ENCODE results near the gene CEP128. TPM values are rescaled to one million over a fixed set of nuclear protein-coding genes. Genes with fewer than 3 reads are reported as not detected.

Gene CEP128
- 3.3 TPM for total RNA-seq

- H3K27me3 ChIP-seq = no peaks in the 10 kb centered on the region
- no peak for TF ChIP-seq CTCF (IDR thresholded peaks at IDR 0.05)
- H3K4me3 ChIP-seq = peak within 1 kb of the TSS; percentile 58 to 74
- peaks cover 0 to 4% of the 10 kb centered on the region in 2 donors for H3K4me1 ChIP-seq
- intact Hi-C loops (cut with DNase I) = loop anchor here (5.0 kb wide), 1 partner anchor 281 kb away; the partner anchor contains the start of gene GTF2A1
- H3K9me3 ChIP-seq = no peaks in the 10 kb centered on the region
- peak within 1 kb of the TSS in 1 of 2 donors; percentile 8 for H3K27ac ChIP-seq
- no peaks in the 10 kb centered on the region for H3K36me3 ChIP-seq
- peak; percentile 85 to 98 for DNase-seq (ENCODE audit: low spot score in 2 of 2)
These were observed at the start of gene CEP128 for GRCh38 chr14:80941241-80942185. CEP128 (minus strand) TSS chr14:80941738.

GRCh38 chr14:80988735-80989429 is 47.3 kb upstream of the CEP128 start:
- no peak for TF ChIP-seq CTCF (IDR thresholded peaks at IDR 0.05)
- H3K27ac ChIP-seq = no peak overlapping the region
- no peaks in the 10 kb centered on the region for H3K4me1 ChIP-seq
- intact Hi-C loops (cut with DNase I) = no loop called here
- H3K9me3 ChIP-seq = no peaks in the 10 kb centered on the region
- H3K36me3 ChIP-seq = no peaks in the 10 kb centered on the region
- DNase-seq (ENCODE audit: low spot score in 2 of 2) = no peak
- no peak overlapping the region for H3K4me3 ChIP-seq
- H3K27me3 ChIP-seq = no peaks in the 10 kb centered on the region

- Histone ChIP-seq H3K27me3 (no peaks in the 10 kb centered on the region), H3K9me3 (no peaks in the 10 kb centered on the region), H3K36me3 (no peaks in the 10 kb centered on the region), H3K27ac (no peak overlapping the region), H3K4me3 (no peak overlapping the region), H3K4me1 (no peaks in the 10 kb centered on the region)
- no peak for DNase-seq (ENCODE audit: low spot score in 2 of 2)
- TF ChIP-seq CTCF (IDR thresholded peaks at IDR 0.05) = no peak
- intact Hi-C loops (cut with DNase I) = no loop called here
These were observed 46.7 kb upstream of the CEP128 start for GRCh38 chr14:80988192-80988591.

- Histone ChIP-seq H3K36me3 (no peaks in the 10 kb centered on the region), H3K4me3 (no peak overlapping the region), H3K27ac (no peak overlapping the region), H3K4me1 (peaks cover 0 to under 1% of the 10 kb centered on the region in 2 donors), H3K27me3 (no peaks in the 10 kb centered on the region), H3K9me3 (no peaks in the 10 kb centered on the region)
- DNase-seq (ENCODE audit: low spot score in 2 of 2) = peak in 1 of 2 donors; percentile 80
- peak; percentile 73 to 90 (median 85) for TF ChIP-seq CTCF (IDR thresholded peaks at IDR 0.05)
- intact Hi-C loops (cut with DNase I) = loop anchor here (1.0 kb wide), 1 partner anchor 33 kb away; no protein-coding TSS in a partner anchor
These were observed 45.9 kb upstream of the CEP128 start for GRCh38 chr14:80987235-80988032.

- DNase-seq (ENCODE audit: low spot score in 2 of 2) = no peak
- TF ChIP-seq CTCF (IDR thresholded peaks at IDR 0.05) = no peak
- Histone ChIP-seq H3K36me3 (no peaks in the 10 kb centered on the region), H3K27me3 (no peaks in the 10 kb centered on the region), H3K4me1 (peaks cover 0 to 11% of the 10 kb centered on the region in 2 donors), H3K9me3 (no peaks in the 10 kb centered on the region), H3K4me3 (no peak overlapping the region), H3K27ac (no peak overlapping the region)
- intact Hi-C loops (cut with DNase I) = no loop called here
These were observed 41.2 kb upstream of the CEP128 start for GRCh38 chr14:80982711-80983110.

Measured in ascending aorta (tissue), 2 donors.